GM12872 (cell line): ENCODE measurements around the gene TOP1.
A peak's percentile ranks its signal among the peaks of the same experiment; 100 is the strongest.

Source experiments
- TF ChIP-seq, protein P1 (sequence below): IDR thresholded peaks from 3 replicates; pipeline ENCODE4 v1.5.1; 2011; ENCODE audit warnings: low read depth, mild to moderate bottlenecking, low read length, moderate library complexity; ENCODE audit not compliant: insufficient read depth

The TOP1 gene

GRCh38 chr20:41173161-41173721 is 144.6 kb downstream of the TOP1 start:
- TF ChIP-seq, protein P1, sequence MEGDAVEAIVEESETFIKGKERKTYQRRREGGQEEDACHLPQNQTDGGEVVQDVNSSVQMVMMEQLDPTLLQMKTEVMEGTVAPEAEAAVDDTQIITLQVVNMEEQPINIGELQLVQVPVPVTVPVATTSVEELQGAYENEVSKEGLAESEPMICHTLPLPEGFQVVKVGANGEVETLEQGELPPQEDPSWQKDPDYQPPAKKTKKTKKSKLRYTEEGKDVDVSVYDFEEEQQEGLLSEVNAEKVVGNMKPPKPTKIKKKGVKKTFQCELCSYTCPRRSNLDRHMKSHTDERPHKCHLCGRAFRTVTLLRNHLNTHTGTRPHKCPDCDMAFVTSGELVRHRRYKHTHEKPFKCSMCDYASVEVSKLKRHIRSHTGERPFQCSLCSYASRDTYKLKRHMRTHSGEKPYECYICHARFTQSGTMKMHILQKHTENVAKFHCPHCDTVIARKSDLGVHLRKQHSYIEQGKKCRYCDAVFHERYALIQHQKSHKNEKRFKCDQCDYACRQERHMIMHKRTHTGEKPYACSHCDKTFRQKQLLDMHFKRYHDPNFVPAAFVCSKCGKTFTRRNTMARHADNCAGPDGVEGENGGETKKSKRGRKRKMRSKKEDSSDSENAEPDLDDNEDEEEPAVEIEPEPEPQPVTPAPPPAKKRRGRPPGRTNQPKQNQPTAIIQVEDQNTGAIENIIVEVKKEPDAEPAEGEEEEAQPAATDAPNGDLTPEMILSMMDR: peak; percentile 95

DNA sequence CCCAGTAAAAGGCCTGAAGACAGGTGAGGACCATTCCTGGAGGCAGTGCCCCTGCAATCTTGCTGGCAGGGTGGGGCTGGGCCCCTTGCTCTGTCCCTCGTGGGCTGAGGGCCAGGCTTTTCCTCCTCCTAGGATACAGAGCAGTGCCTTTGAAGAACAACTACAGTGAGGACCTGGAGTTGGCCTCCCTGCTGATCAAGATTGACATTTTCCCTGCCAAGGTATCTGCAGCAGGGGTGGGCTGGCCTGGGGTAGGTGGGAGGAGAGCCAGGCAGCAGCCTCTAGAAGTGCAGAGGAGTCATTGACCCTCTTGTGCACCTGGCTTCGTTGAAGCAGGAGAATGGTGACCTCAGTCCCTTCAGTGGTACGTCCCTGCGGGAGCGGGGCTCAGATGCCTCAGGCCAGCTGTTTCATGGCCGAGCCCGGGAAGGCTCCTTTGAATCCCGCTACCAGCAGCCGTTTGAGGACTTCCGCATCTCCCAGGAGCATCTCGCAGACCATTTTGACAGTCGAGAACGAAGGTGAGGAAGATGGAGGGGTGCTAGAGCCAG is 145.2 kb downstream of the TOP1 start:
- TF ChIP-seq, protein P1: no peak
